H1 (cell line): ENCODE data around the gene IGF2R. TPM values are rescaled to one million over a fixed set of nuclear protein-coding genes. Genes with fewer than 3 reads are reported as not detected.

Experiments used
- CTCF ChIP-seq, 3 experiments: IDR thresholded peaks; 1 replicate in 2 of 3; 2 replicates in 1 of 3; pipeline versions ENCODE4 v1.5.1 to v1.6.1; 2011; ENCODE audit warnings: low read length in 3 of 3, mild to moderate bottlenecking in 3 of 3, inconsistent platforms in 2 of 3, low read depth in 1 of 3, moderate library complexity in 1 of 3; ENCODE audit not compliant: insufficient read depth in 1 of 3; ENCODE audit errors: control extremely low read depth in 1 of 3
- FOSL1 ChIP-seq: IDR thresholded peaks from 2 replicates; pipeline ENCODE4 v1.6.1; 2011; ENCODE audit warnings: mild to moderate bottlenecking, low read depth, low read length, moderate library complexity; ENCODE audit not compliant: insufficient read depth
- KDM4A ChIP-seq: IDR thresholded peaks from one replicate; pipeline ENCODE4 v1.7.1; 2012; ENCODE audit warnings: low read depth, mild to moderate bottlenecking, moderate library complexity, low read length, inconsistent platforms; ENCODE audit not compliant: severe bottlenecking
- SP2 ChIP-seq: IDR thresholded peaks from 2 replicates; pipeline ENCODE4 v1.6.1; 2012; ENCODE audit warnings: mild to moderate bottlenecking, low read length, inconsistent platforms
- polyA plus RNA-seq, 7 experiments: library from polyadenylated mRNA; depleted of rRNA in 3 of 7; stranded (reverse) in 5 of 7; unstranded in 2 of 7; fragments of >200 nt in 5 of 7; fragments of 200-250 nt in 2 of 7; gene quantifications; 1 replicate in 5 of 7; 2 replicates in 1 of 7; 4 replicates in 1 of 7; pipeline versions ENCODE4 v1.2.1 to v1.2.3, GENCODE V29; 2011 to 2013; ENCODE audit warnings: missing spikeins in 2 of 7, mixed read lengths in 2 of 7
- total RNA-seq: library from RNA; stranded (reverse); fragmentation: NEBNext Ultra II Directional; extraction: Animal tissue kit (Norgen Biotek cat#: 25700); gene quantifications from 2 replicates; pipeline ENCODE4 v1.2.1, GENCODE V29; 2021
- TF ChIP-seq, protein P1 (sequence below): fragments of 300-600 bp; sonication (generic); IDR thresholded peaks from 2 replicates; pipeline ENCODE4 v1.7.1; 2012; ENCODE audit warnings: low read length, moderate library complexity, mild to moderate bottlenecking, inconsistent platforms; ENCODE audit not compliant: insufficient replicate concordance

Gene IGF2R
- total and polyA plus RNA-seq, 2 of the 8 experiments (the other 6 are each of a cell fraction or from before 2014, with no cell fraction given): 20.6 to 74.1 TPM

DNA sequence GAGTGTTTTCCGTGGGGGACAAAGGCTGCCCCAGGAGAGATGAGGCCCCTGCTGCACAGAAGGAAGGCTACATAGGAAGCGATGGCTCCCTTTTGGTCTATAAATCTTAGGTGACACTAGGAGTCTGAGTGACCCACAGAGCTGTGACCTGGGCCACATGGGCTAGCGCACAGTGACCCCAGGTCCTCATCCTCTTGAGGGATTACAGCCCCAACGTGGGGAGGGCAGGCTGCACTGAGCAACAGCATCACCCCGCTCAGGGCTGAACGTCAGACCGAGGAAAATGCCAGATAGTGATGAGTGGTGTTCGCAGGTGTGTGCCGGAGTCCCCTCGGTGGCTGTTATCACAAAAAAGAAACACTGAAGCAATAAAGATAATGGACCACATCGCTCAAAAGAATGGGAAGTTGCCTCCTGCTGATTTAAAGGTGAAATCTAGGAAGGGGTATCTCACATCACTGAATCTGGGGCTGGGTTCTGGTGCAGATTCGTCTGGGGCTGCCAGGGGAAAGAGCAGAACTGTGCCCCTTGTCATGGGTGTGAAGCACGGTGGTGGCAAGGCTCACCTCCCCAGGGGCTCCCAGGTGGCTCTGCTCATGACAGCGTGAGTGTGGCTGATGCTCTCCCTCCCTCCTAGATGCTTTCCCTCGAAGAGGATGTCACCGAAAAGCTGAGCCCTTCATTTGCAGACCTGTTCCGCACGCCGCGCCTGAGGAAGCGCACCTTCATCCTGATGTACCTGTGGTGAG lies 167.2 kb downstream of the IGF2R start (continued):
- TF ChIP-seq, protein P1, sequence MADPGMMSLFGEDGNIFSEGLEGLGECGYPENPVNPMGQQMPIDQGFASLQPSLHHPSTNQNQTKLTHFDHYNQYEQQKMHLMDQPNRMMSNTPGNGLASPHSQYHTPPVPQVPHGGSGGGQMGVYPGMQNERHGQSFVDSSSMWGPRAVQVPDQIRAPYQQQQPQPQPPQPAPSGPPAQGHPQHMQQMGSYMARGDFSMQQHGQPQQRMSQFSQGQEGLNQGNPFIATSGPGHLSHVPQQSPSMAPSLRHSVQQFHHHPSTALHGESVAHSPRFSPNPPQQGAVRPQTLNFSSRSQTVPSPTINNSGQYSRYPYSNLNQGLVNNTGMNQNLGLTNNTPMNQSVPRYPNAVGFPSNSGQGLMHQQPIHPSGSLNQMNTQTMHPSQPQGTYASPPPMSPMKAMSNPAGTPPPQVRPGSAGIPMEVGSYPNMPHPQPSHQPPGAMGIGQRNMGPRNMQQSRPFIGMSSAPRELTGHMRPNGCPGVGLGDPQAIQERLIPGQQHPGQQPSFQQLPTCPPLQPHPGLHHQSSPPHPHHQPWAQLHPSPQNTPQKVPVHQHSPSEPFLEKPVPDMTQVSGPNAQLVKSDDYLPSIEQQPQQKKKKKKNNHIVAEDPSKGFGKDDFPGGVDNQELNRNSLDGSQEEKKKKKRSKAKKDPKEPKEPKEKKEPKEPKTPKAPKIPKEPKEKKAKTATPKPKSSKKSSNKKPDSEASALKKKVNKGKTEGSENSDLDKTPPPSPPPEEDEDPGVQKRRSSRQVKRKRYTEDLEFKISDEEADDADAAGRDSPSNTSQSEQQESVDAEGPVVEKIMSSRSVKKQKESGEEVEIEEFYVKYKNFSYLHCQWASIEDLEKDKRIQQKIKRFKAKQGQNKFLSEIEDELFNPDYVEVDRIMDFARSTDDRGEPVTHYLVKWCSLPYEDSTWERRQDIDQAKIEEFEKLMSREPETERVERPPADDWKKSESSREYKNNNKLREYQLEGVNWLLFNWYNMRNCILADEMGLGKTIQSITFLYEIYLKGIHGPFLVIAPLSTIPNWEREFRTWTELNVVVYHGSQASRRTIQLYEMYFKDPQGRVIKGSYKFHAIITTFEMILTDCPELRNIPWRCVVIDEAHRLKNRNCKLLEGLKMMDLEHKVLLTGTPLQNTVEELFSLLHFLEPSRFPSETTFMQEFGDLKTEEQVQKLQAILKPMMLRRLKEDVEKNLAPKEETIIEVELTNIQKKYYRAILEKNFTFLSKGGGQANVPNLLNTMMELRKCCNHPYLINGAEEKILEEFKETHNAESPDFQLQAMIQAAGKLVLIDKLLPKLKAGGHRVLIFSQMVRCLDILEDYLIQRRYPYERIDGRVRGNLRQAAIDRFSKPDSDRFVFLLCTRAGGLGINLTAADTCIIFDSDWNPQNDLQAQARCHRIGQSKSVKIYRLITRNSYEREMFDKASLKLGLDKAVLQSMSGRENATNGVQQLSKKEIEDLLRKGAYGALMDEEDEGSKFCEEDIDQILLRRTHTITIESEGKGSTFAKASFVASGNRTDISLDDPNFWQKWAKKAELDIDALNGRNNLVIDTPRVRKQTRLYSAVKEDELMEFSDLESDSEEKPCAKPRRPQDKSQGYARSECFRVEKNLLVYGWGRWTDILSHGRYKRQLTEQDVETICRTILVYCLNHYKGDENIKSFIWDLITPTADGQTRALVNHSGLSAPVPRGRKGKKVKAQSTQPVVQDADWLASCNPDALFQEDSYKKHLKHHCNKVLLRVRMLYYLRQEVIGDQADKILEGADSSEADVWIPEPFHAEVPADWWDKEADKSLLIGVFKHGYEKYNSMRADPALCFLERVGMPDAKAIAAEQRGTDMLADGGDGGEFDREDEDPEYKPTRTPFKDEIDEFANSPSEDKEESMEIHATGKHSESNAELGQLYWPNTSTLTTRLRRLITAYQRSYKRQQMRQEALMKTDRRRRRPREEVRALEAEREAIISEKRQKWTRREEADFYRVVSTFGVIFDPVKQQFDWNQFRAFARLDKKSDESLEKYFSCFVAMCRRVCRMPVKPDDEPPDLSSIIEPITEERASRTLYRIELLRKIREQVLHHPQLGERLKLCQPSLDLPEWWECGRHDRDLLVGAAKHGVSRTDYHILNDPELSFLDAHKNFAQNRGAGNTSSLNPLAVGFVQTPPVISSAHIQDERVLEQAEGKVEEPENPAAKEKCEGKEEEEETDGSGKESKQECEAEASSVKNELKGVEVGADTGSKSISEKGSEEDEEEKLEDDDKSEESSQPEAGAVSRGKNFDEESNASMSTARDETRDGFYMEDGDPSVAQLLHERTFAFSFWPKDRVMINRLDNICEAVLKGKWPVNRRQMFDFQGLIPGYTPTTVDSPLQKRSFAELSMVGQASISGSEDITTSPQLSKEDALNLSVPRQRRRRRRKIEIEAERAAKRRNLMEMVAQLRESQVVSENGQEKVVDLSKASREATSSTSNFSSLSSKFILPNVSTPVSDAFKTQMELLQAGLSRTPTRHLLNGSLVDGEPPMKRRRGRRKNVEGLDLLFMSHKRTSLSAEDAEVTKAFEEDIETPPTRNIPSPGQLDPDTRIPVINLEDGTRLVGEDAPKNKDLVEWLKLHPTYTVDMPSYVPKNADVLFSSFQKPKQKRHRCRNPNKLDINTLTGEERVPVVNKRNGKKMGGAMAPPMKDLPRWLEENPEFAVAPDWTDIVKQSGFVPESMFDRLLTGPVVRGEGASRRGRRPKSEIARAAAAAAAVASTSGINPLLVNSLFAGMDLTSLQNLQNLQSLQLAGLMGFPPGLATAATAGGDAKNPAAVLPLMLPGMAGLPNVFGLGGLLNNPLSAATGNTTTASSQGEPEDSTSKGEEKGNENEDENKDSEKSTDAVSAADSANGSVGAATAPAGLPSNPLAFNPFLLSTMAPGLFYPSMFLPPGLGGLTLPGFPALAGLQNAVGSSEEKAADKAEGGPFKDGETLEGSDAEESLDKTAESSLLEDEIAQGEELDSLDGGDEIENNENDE: no peak
- TF ChIP-seq FOSL1 (no peak), CTCF (IDR thresholded peaks at IDR 0.05; ENCODE audit: control extremely low read depth in 1 of 3, insufficient read depth in 1 of 3, low read depth in 1 of 3, low read length in 3 of 3) (no peak), SP2 (no peak), KDM4A (no peak)
- TF ChIP-seq, all 59 proteins: peak for 0
